SJCRH30 (cell line): ENCODE measurements around the gene DSG3. TPM values are rescaled to one million over a fixed set of nuclear protein-coding genes. Genes with fewer than 3 reads are reported as not detected.

Experiments used
- DNase-seq, 2 experiments: peaks; one replicate each; pipeline ENCODE4 v3.0.0-alpha.2; 2015 to 2020
- H3K27ac ChIP-seq: fragments of 250-450 bp; sonication (Bioruptor Pico); 2 replicates; pipeline ENCODE4 v1.5.1; 2020; ENCODE audit warnings: mild to moderate bottlenecking, moderate library complexity
- H3K27me3 ChIP-seq: fragments of 250-450 bp; sonication (Bioruptor Pico); 2 replicates; pipeline ENCODE4 v1.5.1; 2020; ENCODE audit warnings: mild to moderate bottlenecking, moderate library complexity
- H3K36me3 ChIP-seq: fragments of 250-450 bp; sonication (Bioruptor Pico); 2 replicates; pipeline ENCODE4 v1.5.1; 2020; ENCODE audit warnings: mild to moderate bottlenecking, moderate library complexity
- H3K4me1 ChIP-seq: fragments of 250-450 bp; sonication (Bioruptor Pico); 2 replicates; pipeline ENCODE4 v1.5.1; 2020; ENCODE audit warnings: mild to moderate bottlenecking, moderate library complexity
- H3K4me3 ChIP-seq: fragments of 250-450 bp; sonication (Bioruptor Pico); 2 replicates; pipeline ENCODE4 v1.5.1; 2020; ENCODE audit warnings: mild to moderate bottlenecking, moderate library complexity
- H3K9me3 ChIP-seq: fragments of 250-450 bp; sonication (Bioruptor Pico); replicated peaks from 2 replicates; pipeline ENCODE4 v1.5.1; 2020; ENCODE audit warnings: mild to moderate bottlenecking, moderate library complexity
- total RNA-seq: library from RNA; depleted of rRNA; stranded (reverse); fragments of >200 nt; shearing (Covaris generic); gene quantifications from 2 replicates; pipeline ENCODE4 v1.2.3, GENCODE V29; 2014; rRNA removed

Gene DSG3, protein sequence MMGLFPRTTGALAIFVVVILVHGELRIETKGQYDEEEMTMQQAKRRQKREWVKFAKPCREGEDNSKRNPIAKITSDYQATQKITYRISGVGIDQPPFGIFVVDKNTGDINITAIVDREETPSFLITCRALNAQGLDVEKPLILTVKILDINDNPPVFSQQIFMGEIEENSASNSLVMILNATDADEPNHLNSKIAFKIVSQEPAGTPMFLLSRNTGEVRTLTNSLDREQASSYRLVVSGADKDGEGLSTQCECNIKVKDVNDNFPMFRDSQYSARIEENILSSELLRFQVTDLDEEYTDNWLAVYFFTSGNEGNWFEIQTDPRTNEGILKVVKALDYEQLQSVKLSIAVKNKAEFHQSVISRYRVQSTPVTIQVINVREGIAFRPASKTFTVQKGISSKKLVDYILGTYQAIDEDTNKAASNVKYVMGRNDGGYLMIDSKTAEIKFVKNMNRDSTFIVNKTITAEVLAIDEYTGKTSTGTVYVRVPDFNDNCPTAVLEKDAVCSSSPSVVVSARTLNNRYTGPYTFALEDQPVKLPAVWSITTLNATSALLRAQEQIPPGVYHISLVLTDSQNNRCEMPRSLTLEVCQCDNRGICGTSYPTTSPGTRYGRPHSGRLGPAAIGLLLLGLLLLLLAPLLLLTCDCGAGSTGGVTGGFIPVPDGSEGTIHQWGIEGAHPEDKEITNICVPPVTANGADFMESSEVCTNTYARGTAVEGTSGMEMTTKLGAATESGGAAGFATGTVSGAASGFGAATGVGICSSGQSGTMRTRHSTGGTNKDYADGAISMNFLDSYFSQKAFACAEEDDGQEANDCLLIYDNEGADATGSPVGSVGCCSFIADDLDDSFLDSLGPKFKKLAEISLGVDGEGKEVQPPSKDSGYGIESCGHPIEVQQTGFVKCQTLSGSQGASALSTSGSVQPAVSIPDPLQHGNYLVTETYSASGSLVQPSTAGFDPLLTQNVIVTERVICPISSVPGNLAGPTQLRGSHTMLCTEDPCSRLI
- total RNA-seq, result not detected in 2 replicates

DNA sequence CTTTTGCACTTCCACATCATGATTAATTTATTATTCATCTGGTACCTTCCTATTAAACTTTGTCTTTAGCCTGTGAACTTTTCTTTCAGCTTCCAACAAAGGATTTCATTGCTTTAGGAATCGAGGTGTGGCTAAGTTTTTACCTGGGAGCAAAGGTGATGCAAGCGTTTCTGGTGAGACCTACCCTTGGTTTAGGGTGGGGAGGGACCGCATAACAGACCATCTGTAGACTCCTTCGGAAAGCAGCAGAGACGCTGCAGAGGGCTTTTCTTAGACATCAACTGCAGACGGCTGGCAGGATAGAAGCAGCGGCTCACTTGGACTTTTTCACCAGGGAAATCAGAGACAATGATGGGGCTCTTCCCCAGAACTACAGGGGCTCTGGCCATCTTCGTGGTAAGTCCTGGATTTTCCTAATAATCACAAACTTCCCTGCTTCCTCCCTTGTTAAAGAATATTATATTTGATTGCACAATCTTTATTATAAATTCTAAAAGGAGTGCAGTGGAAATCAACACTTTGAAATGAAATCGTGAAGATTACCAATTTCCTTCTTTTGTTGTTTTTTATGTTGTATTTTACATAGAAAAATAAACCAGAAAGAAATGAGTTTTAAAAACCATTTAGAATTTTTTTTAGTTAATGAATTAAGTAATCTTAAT, at the start of gene DSG3:
Gene DSG3 (plus strand): TSS at position 212 of the 662 bp plus-strand sequence. CDS start 137 bp downstream, at position 349.
- Histone ChIP-seq H3K27ac (no peak within 1 kb of the TSS), H3K27me3 (no peaks in the 10 kb centered on the region), H3K4me1 (no peaks in the 10 kb centered on the region), H3K36me3 (no peaks in the 10 kb centered on the region), H3K9me3 (no peaks in the 10 kb centered on the region), H3K4me3 (no peak within 1 kb of the TSS)
- no peak for DNase-seq

- Histone ChIP-seq H3K4me3 (no peak overlapping the region), H3K36me3 (no peaks in the 10 kb centered on the region), H3K27me3 (no peaks in the 10 kb centered on the region), H3K27ac (no peak overlapping the region), H3K4me1 (no peaks in the 10 kb centered on the region), H3K9me3 (no peaks in the 10 kb centered on the region)
- no peak for DNase-seq
Measured at GRCh38 chr18:31398191-31398590, 49.4 kb upstream of the DSG3 start.

DNA sequence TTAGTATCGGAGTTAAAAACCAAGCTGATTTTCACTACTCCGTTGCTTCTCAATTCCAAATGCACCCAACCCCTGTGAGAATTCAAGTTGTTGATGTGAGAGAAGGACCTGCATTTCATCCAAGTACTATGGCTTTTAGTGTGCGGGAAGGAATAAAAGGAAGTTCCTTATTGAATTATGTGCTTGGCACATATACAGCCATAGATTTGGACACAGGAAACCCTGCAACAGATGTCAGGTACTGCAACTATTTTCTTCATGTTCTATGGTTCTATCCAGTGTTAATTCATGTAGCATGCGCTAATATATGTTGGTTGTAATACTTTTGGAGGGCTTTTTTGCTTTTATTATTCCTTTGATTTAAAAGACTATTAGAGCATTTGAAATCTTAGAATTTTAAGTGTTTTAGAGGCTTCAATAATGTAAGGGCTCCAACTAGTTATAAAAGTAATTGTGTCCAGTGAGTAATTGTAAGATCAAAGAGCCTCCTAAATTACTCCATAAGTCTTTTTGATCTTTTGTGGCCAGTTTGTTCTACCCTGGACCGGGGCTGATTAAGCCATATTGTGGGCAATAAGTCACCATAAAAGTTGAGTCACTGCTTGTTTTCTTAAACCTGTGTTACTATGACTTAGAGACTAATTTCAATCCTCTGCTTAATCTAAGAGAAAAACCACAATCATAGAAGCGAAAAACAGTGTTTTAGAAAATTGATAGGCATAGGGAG, 48.1 kb upstream of the DSG3 start:
- no peak for DNase-seq
- Histone ChIP-seq H3K4me1 (no peaks in the 10 kb centered on the region), H3K9me3 (no peaks in the 10 kb centered on the region), H3K36me3 (no peaks in the 10 kb centered on the region), H3K27ac (no peak overlapping the region), H3K27me3 (no peaks in the 10 kb centered on the region), H3K4me3 (no peak overlapping the region)

DNA sequence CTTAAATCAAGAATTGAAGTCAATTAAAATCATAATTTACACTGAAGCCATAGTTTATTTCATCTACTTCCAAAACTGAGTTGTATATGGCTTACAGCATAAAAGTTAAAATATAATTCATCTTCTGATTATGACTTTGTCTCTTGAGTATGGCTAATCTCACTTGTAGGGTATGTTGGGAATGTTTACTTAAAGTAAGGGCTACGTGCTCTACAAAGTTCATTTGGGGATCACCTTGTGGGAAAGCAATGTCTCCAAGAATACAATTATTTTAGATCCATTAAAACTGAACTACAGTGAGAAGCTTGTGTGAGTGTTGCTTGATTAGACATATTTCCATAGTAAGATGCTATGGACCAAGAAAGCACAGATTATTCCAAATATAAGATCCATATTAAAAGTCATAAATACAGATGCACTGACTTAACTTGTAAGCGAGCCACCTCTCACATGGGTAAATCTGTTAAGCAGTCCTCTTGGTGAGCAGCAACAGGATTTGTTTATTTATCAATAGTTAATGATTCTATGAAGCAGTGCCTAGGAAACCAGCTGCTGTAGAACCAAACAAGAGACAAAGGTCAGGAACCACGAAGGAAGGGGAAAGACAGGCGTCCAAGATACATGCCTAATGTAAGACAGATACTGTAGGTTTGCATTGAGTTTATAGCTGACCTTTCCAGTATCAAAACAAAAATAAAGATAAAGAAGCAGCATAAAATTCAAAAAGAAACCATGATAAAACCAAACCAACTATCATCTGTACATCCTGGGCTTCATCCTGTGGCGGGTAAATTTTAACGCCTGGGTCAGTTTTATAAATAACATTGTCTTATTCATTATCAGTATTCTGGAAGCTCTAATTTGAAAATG, 46.1 kb upstream of the DSG3 start:
- H3K9me3 ChIP-seq, result no peaks in the 10 kb centered on the region
- H3K36me3 ChIP-seq, result no peaks in the 10 kb centered on the region
- H3K27me3 ChIP-seq, result no peaks in the 10 kb centered on the region
- no peak for DNase-seq
- no peaks in the 10 kb centered on the region for H3K4me1 ChIP-seq
- H3K27ac ChIP-seq, result no peak overlapping the region
- no peak overlapping the region for H3K4me3 ChIP-seq

- no peaks in the 10 kb centered on the region for H3K9me3 ChIP-seq
- H3K27ac ChIP-seq, result no peak overlapping the region
- no peaks in the 10 kb centered on the region for H3K4me1 ChIP-seq
- DNase-seq, result no peak
- H3K36me3 ChIP-seq, result no peaks in the 10 kb centered on the region
- H3K4me3 ChIP-seq, result no peak overlapping the region
- no peaks in the 10 kb centered on the region for H3K27me3 ChIP-seq
Measured at GRCh38 chr18:31402026-31402373, 45.5 kb upstream of the DSG3 start.

DNA sequence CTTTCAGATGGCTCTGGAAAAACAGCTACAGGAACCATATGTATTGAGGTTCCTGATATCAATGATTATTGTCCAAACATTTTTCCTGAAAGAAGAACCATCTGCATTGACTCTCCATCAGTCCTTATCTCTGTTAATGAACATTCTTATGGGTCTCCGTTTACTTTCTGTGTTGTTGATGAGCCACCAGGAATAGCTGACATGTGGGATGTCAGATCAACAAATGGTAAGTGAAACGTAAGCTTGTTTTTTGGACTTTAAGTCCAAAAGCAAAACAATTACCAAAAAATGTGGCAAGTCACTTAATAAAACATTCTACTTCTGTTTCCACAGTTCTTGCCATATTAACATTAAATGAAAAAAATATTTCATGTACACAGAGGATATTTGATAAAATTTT, 44.1 kb upstream of the DSG3 start:
- H3K36me3 ChIP-seq, result no peaks in the 10 kb centered on the region
- H3K4me3 ChIP-seq, result no peak overlapping the region
- H3K27ac ChIP-seq, result no peak overlapping the region
- DNase-seq, result no peak
- H3K4me1 ChIP-seq, result no peaks in the 10 kb centered on the region
- no peaks in the 10 kb centered on the region for H3K27me3 ChIP-seq
- no peaks in the 10 kb centered on the region for H3K9me3 ChIP-seq

DNA sequence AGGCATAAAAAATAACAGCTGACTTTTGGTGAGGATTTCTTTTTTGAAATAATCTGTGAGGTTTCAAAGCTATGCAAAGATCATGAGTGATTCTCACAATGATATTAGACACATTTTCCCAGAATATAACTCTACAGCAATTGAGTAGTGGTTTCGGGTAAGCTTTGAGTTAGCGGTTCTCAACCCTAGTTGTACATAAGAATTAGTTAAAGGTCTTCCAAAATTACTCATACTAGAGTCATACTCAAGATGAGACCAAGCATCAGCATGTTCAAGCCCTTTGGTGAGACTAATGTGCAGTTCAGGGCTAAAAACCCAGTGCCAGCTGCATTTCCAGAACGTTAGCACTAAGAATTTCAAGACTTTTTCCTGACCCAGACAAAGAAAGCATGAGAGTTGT, 39.9 kb upstream of the DSG3 start:
- H3K9me3 ChIP-seq, result no peaks in the 10 kb centered on the region
- no peaks in the 10 kb centered on the region for H3K4me1 ChIP-seq
- H3K36me3 ChIP-seq, result no peaks in the 10 kb centered on the region
- no peak for DNase-seq
- H3K27ac ChIP-seq, result no peak overlapping the region
- no peaks in the 10 kb centered on the region for H3K27me3 ChIP-seq
- H3K4me3 ChIP-seq, result no peak overlapping the region

- no peaks in the 10 kb centered on the region for H3K4me1 ChIP-seq
- no peaks in the 10 kb centered on the region for H3K36me3 ChIP-seq
- no peak for DNase-seq
- no peaks in the 10 kb centered on the region for H3K27me3 ChIP-seq
- H3K27ac ChIP-seq, result no peak overlapping the region
- no peaks in the 10 kb centered on the region for H3K9me3 ChIP-seq
- no peak overlapping the region for H3K4me3 ChIP-seq
Measured at GRCh38 chr18:31409276-31409675, 38.3 kb upstream of the DSG3 start.

GRCh38 chr18:31410716-31411483, 36.6 kb upstream of the DSG3 start:
- H3K4me3 ChIP-seq, result no peak overlapping the region

DNA sequence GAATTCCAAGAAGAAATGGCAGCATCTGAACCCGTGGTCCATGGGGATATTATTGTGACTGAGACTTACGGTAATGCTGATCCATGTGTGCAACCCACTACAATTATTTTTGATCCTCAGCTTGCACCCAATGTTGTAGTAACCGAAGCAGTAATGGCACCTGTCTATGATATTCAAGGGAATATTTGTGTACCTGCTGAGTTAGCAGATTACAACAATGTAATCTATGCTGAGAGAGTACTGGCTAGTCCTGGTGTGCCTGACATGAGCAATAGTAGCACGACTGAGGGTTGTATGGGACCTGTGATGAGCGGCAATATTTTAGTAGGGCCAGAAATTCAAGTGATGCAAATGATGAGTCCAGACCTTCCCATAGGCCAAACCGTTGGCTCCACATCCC, 34.4 kb upstream of the DSG3 start:
- DNase-seq, result no peak
- H3K27ac ChIP-seq, result no peak overlapping the region
- no peaks in the 10 kb centered on the region for H3K4me1 ChIP-seq
- no peaks in the 10 kb centered on the region for H3K27me3 ChIP-seq
- H3K4me3 ChIP-seq, result no peak overlapping the region
- no peaks in the 10 kb centered on the region for H3K36me3 ChIP-seq
- no peaks in the 10 kb centered on the region for H3K9me3 ChIP-seq

More at GRCh38 chr18:31410716-31411483, 36.6 kb upstream of the DSG3 start:
- no peaks in the 10 kb centered on the region for H3K9me3 ChIP-seq
- no peaks in the 10 kb centered on the region for H3K4me1 ChIP-seq
- H3K27ac ChIP-seq, result no peak overlapping the region
- DNase-seq, result no peak
- no peaks in the 10 kb centered on the region for H3K27me3 ChIP-seq
- H3K36me3 ChIP-seq, result no peaks in the 10 kb centered on the region

DNA sequence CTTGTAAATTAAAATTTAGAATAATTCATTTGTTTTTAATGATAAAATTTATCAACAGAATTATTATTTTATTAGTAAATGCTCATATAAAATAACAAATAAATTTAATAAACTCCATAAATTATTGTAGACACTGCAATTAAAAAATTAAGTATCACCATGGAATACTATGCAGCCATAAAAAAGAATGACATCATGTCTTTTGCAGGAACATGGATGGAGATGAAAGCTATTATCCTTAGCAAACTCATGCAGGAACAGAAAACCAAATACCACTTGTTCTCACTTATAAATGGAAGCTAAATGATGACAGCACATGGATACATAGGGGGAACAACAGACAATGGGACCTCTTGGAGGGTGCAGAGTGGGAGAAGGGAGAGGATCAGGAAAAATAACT, 29.7 kb upstream of the DSG3 start:
- DNase-seq, result no peak
- Histone ChIP-seq H3K36me3 (no peaks in the 10 kb centered on the region), H3K4me1 (no peaks in the 10 kb centered on the region), H3K27me3 (no peaks in the 10 kb centered on the region), H3K9me3 (no peaks in the 10 kb centered on the region), H3K4me3 (no peak overlapping the region), H3K27ac (no peak overlapping the region)

- H3K27ac ChIP-seq, result no peak overlapping the region
- H3K4me3 ChIP-seq, result no peak overlapping the region
- no peaks in the 10 kb centered on the region for H3K9me3 ChIP-seq
- no peak for DNase-seq
- H3K27me3 ChIP-seq, result no peaks in the 10 kb centered on the region
- H3K36me3 ChIP-seq, result no peaks in the 10 kb centered on the region
- H3K4me1 ChIP-seq, result no peaks in the 10 kb centered on the region
Measured at GRCh38 chr18:31419457-31419932, 28.0 kb upstream of the DSG3 start.

DNA sequence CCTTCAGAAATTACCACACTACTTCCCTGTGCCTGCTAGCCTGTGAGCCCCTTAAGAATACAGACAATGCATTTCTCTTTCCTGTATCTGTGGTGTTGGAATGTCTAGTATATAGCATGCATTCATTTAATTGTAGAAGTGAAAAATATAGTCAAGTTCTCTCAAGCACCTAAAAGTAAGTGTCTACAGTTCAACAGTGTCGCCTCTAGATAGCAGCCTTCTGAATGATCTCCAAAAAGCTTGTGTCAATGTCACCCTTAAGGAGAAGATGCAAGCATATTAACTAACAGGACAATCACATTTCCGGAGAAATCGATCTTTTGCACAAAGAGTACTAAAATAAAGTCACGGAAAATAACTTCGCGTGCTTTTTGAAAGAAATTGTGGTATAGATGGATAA, 27.5 kb upstream of the DSG3 start:
- Histone ChIP-seq H3K27ac (no peak overlapping the region), H3K4me1 (no peaks in the 10 kb centered on the region), H3K9me3 (no peaks in the 10 kb centered on the region), H3K4me3 (no peak overlapping the region), H3K36me3 (no peaks in the 10 kb centered on the region), H3K27me3 (no peaks in the 10 kb centered on the region)
- DNase-seq, result no peak
